Measurements from ENCODE around the gene MRC2. TPM values are rescaled to one million over a fixed set of nuclear protein-coding genes. Genes with fewer than 3 reads are reported as not detected.

The MRC2 gene
- total and polyA plus RNA-seq, 9 of the 15 experiments (the other 6 are each of a cell fraction or from before 2014, with no cell fraction given) = 0.28 to 11.5 (median 6.6) TPM

DNA sequence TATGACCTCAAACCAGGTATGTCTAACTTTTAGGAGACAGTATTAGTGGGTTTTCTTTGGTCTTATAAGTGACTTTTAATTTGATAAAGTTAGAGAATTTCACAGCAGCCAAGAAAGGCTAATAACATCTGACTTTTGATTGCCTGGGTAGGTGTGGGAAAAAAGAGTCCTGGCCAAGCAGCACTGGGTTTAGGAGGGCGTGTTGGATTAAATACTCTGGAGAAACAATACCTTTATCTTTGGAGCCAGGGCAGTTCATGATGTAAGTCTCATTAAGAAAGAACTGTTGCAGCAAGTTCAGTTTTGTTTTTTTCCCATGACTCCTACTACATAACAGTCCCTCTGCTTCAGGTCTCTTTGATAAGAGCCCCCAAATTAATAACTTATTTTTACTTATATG, 26.7 kb upstream of the MRC2 start (continued):
- TF ChIP-seq, protein P1, sequence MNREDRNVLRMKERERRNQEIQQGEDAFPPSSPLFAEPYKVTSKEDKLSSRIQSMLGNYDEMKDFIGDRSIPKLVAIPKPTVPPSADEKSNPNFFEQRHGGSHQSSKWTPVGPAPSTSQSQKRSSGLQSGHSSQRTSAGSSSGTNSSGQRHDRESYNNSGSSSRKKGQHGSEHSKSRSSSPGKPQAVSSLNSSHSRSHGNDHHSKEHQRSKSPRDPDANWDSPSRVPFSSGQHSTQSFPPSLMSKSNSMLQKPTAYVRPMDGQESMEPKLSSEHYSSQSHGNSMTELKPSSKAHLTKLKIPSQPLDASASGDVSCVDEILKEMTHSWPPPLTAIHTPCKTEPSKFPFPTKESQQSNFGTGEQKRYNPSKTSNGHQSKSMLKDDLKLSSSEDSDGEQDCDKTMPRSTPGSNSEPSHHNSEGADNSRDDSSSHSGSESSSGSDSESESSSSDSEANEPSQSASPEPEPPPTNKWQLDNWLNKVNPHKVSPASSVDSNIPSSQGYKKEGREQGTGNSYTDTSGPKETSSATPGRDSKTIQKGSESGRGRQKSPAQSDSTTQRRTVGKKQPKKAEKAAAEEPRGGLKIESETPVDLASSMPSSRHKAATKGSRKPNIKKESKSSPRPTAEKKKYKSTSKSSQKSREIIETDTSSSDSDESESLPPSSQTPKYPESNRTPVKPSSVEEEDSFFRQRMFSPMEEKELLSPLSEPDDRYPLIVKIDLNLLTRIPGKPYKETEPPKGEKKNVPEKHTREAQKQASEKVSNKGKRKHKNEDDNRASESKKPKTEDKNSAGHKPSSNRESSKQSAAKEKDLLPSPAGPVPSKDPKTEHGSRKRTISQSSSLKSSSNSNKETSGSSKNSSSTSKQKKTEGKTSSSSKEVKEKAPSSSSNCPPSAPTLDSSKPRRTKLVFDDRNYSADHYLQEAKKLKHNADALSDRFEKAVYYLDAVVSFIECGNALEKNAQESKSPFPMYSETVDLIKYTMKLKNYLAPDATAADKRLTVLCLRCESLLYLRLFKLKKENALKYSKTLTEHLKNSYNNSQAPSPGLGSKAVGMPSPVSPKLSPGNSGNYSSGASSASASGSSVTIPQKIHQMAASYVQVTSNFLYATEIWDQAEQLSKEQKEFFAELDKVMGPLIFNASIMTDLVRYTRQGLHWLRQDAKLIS (CRISPR knock-in tag; IDR thresholded peaks at IDR 0.05) = no peak
- TF ChIP-seq, protein P2, sequence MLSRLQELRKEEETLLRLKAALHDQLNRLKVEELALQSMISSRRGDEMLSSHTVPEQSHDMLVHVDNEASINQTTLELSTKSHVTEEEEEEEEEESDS (CRISPR knock-in tag; IDR thresholded peaks at IDR 0.05) = no peak
- TF ChIP-seq TFAM (CRISPR knock-in tag; conservative IDR thresholded peaks at IDR 0.05) (no peak), ZNF445 (CRISPR knock-in tag; IDR thresholded peaks at IDR 0.05; ENCODE audit: low read depth) (no peak), ZNF764 (CRISPR knock-in tag; IDR thresholded peaks at IDR 0.05; ENCODE audit: low read depth) (no peak), C11orf30 (IDR thresholded peaks at IDR 0.05; ENCODE audit: low read depth) (no peak), FOXM1 (IDR thresholded peaks at IDR 0.05; ENCODE audit: low read depth) (no peak), FOXM1 (CRISPR knock-in tag; IDR thresholded peaks at IDR 0.05; ENCODE audit: low read depth) (no peak)

DNA sequence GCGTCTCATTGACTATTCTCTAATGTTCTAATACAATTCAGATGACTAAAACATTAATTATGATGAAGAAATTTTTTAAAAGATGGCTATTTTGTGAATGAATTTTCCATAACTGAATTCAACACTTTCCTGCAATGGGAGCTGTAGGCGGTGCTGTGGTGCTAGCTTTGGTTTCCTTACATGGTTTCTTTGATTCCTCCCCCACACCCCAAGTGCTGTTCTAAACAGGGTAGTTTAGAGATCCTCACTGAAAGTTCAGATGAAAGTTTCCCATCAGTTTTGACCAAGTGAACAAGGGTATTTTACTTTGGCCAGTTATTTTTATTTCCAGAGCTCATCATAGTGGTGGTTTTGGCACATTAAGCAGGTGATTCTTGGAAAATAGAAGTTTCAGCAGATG, 26.0 kb upstream of the MRC2 start:
- H3K27me3 ChIP-seq (ENCODE audit: control insufficient read depth in 2 of 2, insufficient read depth in 2 of 2, low read length in 2 of 2) = no peaks in the 10 kb centered on the region
- no peak overlapping the region for H3K27ac ChIP-seq (ENCODE audit: extremely low read depth, low read depth, low read length)
- WGBS (ENCODE audit: insufficient coverage, low coverage, missing lambda C conversion rate) = 87% methylated on average over 2 of the region's 2 CpGs
- H2AFZ ChIP-seq (ENCODE audit: low read depth, low read length) = no peak overlapping the region
- no peaks in the 10 kb centered on the region for H3K4me1 ChIP-seq (replicated peaks in 1 of 2; ENCODE audit: control insufficient read depth in 2 of 2, insufficient read depth in 2 of 2, low read length in 2 of 2)
- no peaks in the 10 kb centered on the region for H4K20me1 ChIP-seq (replicated peaks; ENCODE audit: control insufficient read depth, insufficient read depth, low read length)
- no peak for ATAC-seq
- no peak overlapping the region for H3K4me2 ChIP-seq (ENCODE audit: insufficient read depth, low read length)
- intact Hi-C loops (cut with micrococcal nuclease) = no loop called here
- FAIRE-seq = no peak
- no peak overlapping the region for H3K9ac ChIP-seq (ENCODE audit: insufficient read depth in 1 of 2, low read depth in 2 of 2, low read length in 2 of 2)
- ChIA-PET CTCF (ENCODE audit: low intra/inter-chr PET ratio) (no interaction called here), POLR2A (interaction anchor here (0.9 to 1.0 kb wide), 2 partner anchors 9 to 14 kb away, joined by 3 to 4 read pairs; no protein-coding TSS in a partner anchor)
- no peaks in the 10 kb centered on the region for H3K9me1 ChIP-seq (ENCODE audit: control insufficient read depth, insufficient read depth, low read length)
- no peaks in the 10 kb centered on the region for H3K9me3 ChIP-seq (replicated peaks; ENCODE audit: control insufficient read depth, insufficient read depth, low read depth, low read length)
- no peak for DNase-seq (ENCODE audit: extremely low read depth in 1 of 4, low spot score in 3 of 4)
- in situ Hi-C loops (cut with MboI) = no loop called here
- no TSS peak for BruUV-seq (replicated peaks)
- H3K36me3 ChIP-seq (ENCODE audit: control insufficient read depth, insufficient read depth, low read length) = peaks cover 74% of the 10 kb centered on the region
- H3K79me2 ChIP-seq (ENCODE audit: control insufficient read depth, insufficient read depth, low read length) = no peaks in the 10 kb centered on the region
- H3K4me3 ChIP-seq = no peak overlapping the region
- TF ChIP-seq ZNF24 (IDR thresholded peaks at IDR 0.05) (no peak), STAG1 (CRISPR knock-in tag; IDR thresholded peaks at IDR 0.05; ENCODE audit: borderline replicate concordance) (no peak), FOXJ2 (tag; IDR thresholded peaks at IDR 0.05) (no peak), PTBP1 (IDR thresholded peaks at IDR 0.05; ENCODE audit: low read depth, low read length) (no peak), RUNX1 (IDR thresholded peaks at IDR 0.05; ENCODE audit: low read depth) (no peak), C11orf30 (IDR thresholded peaks at IDR 0.05; ENCODE audit: low read depth) (no peak), SMARCC2 (IDR thresholded peaks at IDR 0.05; ENCODE audit: low read depth) (no peak), ZKSCAN3 (CRISPR knock-in tag; IDR thresholded peaks at IDR 0.05) (no peak), GTF2A2 (tag; IDR thresholded peaks at IDR 0.05) (no peak), ELF1 (tag; IDR thresholded peaks at IDR 0.05) (no peak)
- TF ChIP-seq, protein P3, sequence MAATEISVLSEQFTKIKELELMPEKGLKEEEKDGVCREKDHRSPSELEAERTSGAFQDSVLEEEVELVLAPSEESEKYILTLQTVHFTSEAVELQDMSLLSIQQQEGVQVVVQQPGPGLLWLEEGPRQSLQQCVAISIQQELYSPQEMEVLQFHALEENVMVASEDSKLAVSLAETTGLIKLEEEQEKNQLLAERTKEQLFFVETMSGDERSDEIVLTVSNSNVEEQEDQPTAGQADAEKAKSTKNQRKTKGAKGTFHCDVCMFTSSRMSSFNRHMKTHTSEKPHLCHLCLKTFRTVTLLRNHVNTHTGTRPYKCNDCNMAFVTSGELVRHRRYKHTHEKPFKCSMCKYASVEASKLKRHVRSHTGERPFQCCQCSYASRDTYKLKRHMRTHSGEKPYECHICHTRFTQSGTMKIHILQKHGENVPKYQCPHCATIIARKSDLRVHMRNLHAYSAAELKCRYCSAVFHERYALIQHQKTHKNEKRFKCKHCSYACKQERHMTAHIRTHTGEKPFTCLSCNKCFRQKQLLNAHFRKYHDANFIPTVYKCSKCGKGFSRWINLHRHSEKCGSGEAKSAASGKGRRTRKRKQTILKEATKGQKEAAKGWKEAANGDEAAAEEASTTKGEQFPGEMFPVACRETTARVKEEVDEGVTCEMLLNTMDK (IDR thresholded peaks at IDR 0.05; ENCODE audit: borderline replicate concordance, insufficient read depth, low read depth, low read length, poor library complexity, severe bottlenecking) = no peak

Measured in K562 (cell line).